Stimulated activated CD4-positive, alpha-beta T cell treated with anti-CD3 and anti-CD28 coated beads, Interleukin-2, amount 100 ng/mL, for 48 hours (primary cell): ENCODE data around the gene SLC23A2.
"Not testable (repeated sequence)": the region's sequence is repeated elsewhere in the genome, so short reads cannot be mapped to it uniquely, and the experiment has no call there.

ENCODE experiments used
- DNase-seq, 2 donors: peaks; one replicate each; pipeline ENCODE4 v3.0.0-alpha.2; 2020

The SLC23A2 gene

GRCh38 chr20:4871486-4871885 is 129.8 kb downstream of the SLC23A2 start:
- no peak for DNase-seq

DNA sequence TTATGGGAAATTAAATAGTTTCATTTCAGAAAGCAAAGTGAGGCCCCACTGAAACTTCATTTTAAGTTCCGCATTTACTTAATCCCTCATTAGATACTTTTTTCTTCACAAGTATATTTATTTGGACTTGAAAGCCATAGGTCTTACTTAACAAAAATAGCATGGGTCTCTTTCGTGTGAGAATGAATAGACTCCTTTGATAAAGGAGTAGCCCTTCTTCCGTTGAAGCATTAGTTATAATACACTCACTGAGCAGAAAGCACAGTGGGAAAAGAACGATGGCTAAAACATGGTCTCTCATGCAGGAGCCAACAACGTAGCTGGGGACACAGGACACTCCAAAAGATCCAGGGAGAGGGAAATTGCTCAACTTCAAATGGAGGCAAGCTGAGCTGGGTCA is 130.4 kb downstream of the SLC23A2 start:
- no peak for DNase-seq

DNA sequence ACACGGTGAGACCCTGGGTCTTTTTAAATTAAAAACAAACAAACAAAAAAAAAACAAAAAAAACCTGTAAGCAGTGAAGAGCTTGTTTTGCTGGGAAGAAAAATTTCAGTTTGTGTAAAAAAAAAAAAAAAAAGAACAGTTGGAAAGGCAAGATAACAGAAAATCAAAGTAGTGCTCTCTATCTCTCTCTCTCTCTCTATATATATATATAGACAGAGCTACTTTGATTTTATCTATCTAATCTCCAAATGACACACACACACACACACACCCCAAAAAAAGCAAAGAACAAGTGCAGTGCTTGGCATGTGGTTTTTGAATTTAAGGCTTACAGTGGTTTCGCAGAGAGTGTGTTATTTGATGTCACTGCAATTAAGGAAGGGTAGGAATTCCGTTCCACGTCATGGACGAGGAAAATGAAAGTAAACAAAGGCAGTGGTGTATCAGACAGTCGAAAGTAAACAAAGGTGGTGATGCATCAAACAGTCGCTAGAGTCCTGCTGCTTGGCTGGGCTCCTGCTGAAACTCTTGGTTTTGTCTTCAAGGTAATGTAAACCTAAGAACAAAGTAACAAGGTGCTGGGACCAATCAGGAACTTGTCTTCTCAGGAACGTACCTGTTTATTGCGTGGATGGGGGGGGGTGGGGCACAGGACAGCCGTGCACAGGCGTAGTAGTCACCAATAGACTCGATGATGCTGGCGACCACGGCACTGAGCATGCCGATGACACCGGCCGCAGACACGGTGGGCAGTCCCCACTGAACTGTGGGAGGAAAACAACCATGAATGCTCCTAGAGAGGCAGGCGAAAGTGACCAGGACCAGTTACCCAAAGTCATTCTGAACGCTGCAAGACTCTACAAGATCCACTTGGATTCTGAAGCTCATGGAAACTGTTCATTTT is 131.8 kb downstream of the SLC23A2 start:
- no peak for DNase-seq

DNA sequence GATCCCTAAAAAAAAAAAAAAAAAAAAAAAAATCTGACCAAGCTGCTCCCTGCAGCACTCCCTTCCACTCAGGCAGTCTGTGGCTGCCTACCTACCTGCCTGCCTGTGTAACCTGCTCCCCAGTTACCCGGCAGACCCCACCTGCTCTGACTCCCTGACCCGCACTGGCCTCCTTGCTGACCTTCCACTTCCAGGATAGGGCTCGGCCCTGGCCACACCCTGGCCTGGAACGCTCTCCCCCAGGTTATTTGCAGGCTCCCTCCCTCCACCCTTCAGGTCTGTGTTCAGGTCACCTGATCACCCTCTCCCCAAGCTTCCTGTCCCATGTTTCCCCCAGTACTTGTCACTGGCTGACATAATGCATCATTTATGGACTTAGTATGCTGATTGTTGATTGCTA is 134.3 kb downstream of the SLC23A2 start:
- no peak for DNase-seq

- no peak for DNase-seq
These were observed 134.9 kb downstream of the SLC23A2 start for GRCh38 chr20:4866429-4866828.

GRCh38 chr20:4864311-4864752 is 137.0 kb downstream of the SLC23A2 start:
- DNase-seq = no peak

- no peak for DNase-seq
These were observed 138.6 kb downstream of the SLC23A2 start for GRCh38 chr20:4862661-4863060.

- no peak for DNase-seq
These were observed 139.3 kb downstream of the SLC23A2 start for GRCh38 chr20:4861961-4862360.

DNA sequence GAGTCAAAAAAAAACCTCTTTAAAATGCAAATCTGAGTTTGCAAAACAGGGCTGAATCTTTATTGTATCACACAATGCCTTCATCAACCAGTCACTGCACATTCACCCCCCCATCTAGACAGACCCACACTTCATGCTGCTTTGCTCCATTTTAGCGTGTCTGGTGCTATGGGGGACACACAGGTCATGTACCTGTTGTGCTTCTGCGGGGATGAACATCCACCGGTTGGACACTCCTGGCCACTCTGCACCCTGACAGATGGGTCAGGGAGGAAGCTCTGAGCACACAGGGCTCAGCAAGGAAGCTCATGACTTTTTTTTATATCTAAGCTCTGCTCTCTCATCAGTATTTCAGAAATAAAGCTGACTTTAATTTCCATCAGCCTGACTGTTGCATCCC is 143.3 kb downstream of the SLC23A2 start:
- DNase-seq = no peak

- no peak for DNase-seq
These were observed 145.1 kb downstream of the SLC23A2 start for GRCh38 chr20:4856022-4856755.

- no peak for DNase-seq
These were observed 145.8 kb downstream of the SLC23A2 start for GRCh38 chr20:4855555-4855954.

DNA sequence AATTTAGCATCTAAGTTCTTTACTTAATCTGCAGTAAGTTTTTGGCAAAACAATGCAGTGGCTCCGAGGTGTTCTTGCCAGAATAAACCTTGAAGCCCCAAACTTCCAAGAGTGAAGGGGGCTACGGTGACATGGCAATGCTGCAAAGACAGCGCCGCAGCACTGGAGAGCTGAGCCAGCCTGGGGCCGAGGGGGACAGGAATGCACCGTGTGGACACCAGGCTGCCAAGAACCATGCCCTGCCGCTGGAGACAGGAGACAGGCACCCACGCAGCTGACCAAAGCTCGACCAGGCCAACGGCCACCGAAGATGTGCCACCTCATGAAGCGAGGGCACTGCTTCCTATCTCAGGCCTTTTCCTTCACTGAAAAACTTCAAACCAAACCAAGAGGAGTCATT is 146.2 kb downstream of the SLC23A2 start:
- DNase-seq = no peak

DNA sequence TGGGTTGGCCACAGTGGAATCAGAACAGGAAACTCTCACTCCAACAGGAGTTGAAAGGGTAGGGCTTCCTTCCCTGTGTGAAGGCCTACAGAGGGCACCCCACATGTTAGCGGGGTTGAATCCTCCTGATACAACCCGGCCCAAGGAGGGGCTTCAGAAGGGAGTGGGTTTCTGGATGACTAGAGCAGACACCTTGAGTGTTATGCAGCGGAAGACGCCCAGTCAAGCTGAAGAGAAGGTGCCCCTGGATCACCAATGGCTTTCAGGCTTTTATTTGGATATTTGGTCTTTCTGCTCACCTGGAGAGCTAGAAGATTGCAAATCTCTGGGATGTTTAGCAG is 146.8 kb downstream of the SLC23A2 start:
- DNase-seq = no peak

DNA sequence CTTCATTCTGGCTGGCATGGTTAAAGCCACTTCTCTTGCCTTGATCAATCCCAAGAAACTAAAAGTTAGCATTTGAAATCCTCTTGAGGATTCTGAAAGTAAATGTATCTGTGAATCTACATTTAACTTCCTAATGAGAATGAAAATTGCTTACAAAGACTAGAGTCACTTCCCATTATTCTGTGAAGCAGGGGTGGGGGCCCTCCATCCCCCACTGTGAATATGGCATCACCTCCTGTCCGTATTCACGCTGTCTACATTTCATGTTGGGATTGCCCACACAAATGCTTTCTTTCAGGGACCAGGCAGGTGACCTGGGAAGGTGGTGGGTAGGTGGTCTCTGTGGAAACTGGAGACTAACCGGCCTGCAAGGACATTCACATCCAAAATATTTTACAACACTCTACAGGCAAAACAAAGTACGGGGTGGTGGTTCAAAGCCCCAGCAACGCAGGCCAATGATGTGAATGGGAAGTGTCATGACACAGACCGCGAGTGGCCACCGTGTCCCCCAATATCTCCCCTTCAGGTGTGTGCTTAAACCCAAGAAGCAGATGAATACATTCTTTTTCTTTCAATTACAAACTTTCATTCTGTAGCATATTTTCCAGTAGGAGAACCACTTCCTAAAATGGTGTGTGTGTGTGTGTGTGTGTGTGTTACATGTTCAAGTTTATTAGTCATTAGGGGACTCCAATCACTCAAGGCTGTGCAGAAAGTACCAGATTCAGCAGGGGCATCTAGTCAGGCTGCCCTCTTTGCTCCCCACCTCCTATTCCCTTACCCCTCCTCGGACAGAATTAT is 147.4 kb downstream of the SLC23A2 start:
- no peak for DNase-seq

- DNase-seq = no peak
These were observed 148.3 kb downstream of the SLC23A2 start for GRCh38 chr20:4853004-4853403.

DNA sequence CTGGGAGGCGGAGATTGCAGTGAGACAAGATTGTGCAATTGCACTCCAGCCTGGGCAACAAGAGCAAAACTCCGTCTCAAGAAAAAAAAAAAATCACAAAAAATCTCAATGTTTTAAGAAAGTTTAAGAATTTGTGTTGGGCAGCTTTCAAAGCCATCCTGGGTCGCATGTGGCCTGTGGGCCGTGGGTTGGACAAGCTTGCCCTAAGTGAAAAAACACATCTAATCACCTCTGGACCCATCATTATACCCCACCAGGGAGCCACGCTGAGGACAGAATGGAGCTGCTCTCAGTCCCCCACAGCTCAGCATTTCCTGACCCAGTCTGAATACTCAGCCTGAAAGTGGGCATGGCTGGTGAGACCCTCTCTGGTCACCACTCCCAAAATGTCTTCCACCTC is 150.3 kb downstream of the SLC23A2 start:
- no peak for DNase-seq

DNA sequence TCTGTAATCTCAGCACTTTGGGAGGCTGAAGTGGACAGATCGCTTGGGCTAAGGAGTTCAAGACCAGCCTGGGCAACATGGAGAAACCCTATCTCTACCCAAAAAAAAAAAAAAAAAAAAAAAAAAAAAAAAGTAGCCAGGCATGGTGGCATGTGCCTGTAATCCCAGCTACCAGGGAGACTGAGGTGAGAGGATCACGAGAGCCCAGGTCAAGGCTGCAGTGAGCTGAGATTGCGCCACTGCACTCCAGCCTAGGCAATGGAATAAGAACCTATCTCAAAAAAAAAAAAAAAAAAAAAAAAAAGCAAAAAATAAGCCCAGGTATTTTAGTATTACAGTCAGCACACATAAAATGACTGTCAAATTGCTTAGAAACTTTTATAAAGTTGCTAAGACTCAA is 152.5 kb downstream of the SLC23A2 start:
- DNase-seq = not testable (repeated sequence)

DNA sequence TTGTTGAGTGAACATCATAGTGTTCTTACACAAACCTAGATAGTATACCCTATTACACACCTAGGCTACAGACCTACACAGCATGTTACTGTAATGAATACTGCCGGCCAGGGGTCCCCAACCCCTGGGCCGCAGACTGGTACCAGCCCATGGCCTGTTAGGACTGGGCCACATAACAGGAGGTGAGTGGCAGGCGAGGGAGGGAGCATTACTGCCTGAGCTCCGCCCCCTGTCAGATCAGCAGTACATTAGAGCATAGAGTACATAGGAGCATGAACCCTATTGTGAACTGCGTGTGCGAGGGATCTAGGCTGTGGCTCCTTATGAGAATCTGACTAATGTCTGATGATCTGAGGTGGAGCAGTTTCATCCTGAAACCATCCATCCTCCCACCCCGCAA is 153.3 kb downstream of the SLC23A2 start:
- no peak for DNase-seq

DNA sequence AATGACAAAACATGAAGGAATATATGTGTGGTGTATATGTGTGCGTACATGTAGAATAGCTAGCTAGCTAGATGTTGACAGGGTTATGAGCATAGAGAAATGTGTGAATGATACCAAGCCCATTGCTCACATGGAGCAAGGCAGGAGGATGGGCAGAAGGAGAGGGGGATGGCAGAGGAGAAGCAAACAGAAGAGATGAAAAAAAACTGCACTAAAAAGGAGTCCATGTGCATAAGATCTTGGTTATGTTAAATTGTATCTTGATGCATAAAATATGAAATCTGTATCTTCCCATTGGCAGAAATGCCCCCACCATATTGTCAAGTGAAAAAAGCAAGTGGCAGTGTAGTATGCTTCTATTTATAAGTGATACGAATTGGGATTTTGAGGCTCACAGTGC is 154.5 kb downstream of the SLC23A2 start:
- DNase-seq = no peak

DNA sequence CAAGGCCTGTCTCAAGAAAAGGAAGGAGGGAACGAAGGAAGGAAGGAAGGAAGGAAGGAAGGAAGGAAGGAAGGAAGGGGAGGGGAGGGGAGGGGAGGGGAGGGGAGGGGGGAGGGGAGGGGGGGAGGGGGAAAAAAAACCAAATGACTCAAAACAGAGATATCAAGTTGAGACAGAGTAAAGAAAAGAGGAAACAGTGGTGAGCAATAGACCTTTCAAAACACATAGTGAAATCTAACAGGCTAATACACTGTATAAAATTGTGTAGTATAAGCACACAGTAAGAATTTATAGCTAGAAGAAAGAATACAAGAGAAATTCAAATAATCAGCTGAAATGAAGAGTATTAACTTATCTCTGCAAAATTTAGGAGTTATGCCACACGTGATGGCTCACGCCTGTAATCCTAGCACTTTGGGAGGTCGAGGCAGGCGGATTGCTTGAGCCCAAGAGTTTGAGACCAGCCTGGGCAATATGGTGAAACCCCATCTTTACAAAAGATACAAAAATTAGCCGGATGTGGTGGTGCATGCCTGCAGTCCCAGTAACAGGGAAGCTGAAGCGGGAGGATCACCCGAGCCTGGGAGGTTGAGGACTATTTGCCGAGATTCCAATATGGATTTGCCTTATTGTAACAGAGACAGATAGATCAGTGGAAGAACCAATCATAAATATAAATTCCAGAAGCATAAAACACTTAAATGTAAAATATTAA is 156.4 kb downstream of the SLC23A2 start:
- no peak for DNase-seq

DNA sequence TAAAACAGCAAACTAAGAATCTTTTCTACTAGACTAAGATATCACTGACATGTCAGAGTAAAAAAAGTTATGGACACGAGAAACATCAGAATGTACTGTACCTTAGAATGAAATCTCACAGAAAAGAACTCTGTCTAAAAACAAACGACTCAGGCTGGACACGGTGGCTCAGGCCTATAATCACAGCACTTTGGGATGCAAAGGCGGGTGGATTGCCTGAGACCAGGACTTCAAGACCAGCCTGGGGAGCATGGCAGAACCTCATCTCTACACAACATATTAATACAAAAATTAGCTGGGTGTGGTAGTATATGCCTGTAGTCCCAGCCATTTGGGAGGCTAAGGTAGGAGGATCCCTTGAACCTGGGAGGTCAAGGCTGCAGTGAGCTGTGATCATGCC is 157.0 kb downstream of the SLC23A2 start:
- no peak for DNase-seq

DNA sequence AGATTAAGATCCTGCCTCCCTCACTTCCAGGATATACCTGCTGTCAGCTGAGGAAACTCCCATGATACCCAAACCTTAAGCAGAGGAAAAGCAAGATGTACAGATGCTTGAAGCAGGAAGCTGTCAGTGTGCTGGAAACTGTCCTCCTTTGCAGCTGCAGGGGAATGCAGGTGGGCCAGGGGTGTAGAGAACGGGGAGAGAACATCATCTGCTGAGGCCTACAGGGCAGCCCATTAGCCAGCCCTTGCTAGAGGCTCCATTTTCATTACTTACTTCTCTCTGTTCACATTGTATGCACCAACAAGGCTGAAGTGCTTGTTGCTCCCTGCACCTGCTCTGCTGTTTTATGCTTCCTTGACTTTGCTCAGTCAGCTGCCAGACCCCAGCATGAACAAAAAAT is 160.5 kb downstream of the SLC23A2 start:
- no peak for DNase-seq

DNA sequence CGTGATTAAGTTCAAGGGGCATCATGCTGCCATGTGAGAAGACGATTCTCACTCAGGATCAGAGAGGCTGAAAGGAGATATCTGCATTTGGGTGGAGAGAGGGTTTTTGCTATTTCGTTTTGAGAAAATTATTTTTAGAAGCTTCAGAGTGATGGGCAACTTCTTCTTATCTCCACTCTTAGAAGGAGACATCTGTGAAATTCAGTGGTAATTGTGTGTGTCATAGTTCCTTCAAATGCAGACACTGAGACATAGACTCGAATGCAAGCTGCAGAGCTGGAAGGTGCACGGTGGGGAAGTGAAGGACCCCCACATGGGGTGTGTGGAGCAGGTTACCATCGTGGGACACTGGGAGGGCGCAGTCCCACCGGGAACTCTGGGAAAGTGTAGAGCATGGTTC is 162.8 kb downstream of the SLC23A2 start:
- no peak for DNase-seq
